Effector memory CD8-positive, alpha-beta T cell (primary cell): ENCODE data around the gene TNFRSF21.
"Not testable (repeated sequence)": the region's sequence is repeated elsewhere in the genome, so short reads cannot be mapped to it uniquely, and the experiment has no call there.

Experiments
- ATAC-seq: fragments of 150-1000 bp; cut with Tn5 transposase; replicated peaks from 2 replicates; pipeline ENCODE4 v1.10.0; 2021; ENCODE audit warnings: mild to moderate bottlenecking, moderate library complexity
- DNase-seq, 3 experiments: peaks; one replicate each; pipeline ENCODE4 v3.0.0; 2021
- H3K27ac Mint-ChIP-seq, 2 donors: one replicate each; pipeline ENCODE4 v1.8.0; 2022; ENCODE audit warnings: mild to moderate bottlenecking in 2 of 2, mixed read lengths in 2 of 2, moderate library complexity in 2 of 2
- H3K27me3 Mint-ChIP-seq, 2 donors: one replicate each; pipeline ENCODE4 v1.8.0; 2022; ENCODE audit warnings: mixed read lengths in 2 of 2
- H3K36me3 Mint-ChIP-seq: one replicate; pipeline ENCODE4 v1.8.0; 2022; ENCODE audit warnings: mild to moderate bottlenecking, moderate library complexity, mixed read lengths; ENCODE audit not compliant: insufficient read depth
- H3K4me1 Mint-ChIP-seq, 2 donors: one replicate each; pipeline ENCODE4 v1.8.0; 2022; ENCODE audit warnings: low read depth in 2 of 2, mixed read lengths in 2 of 2
- H3K4me3 Mint-ChIP-seq, 2 donors: one replicate each; pipeline ENCODE4 v1.8.0; 2022; ENCODE audit warnings: mild to moderate bottlenecking in 2 of 2, mixed read lengths in 2 of 2, moderate library complexity in 2 of 2
- H3K9me3 Mint-ChIP-seq, 2 donors: one replicate each; pipeline ENCODE4 v1.8.0; 2022; ENCODE audit warnings: mixed read lengths in 2 of 2

TNFRSF21 gene

GRCh38 chr6:47315181-47315580 is 5.5 kb upstream of the TNFRSF21 start:
- not testable (repeated sequence) for H3K4me1 Mint-ChIP-seq, H3K36me3 Mint-ChIP-seq, H3K9me3 Mint-ChIP-seq, H3K27ac Mint-ChIP-seq, DNase-seq, ATAC-seq, H3K4me3 Mint-ChIP-seq
- H3K27me3 Mint-ChIP-seq = peaks cover 37 to 68% of the 10 kb centered on the region in 2 donors

GRCh38 chr6:47310131-47310480 is 401 bp upstream of the TNFRSF21 start:
- H3K27ac Mint-ChIP-seq = no peak overlapping the region

GRCh38 chr6:47308552-47309290 is 984 bp downstream of the TNFRSF21 start:
- Mint-ChIP-seq H3K27ac (no peak overlapping the region), H3K4me3 (peak overlapping the region; percentile 60 to 66), H3K4me1 (peaks cover 1 to 8% of the 10 kb centered on the region in 2 donors), H3K9me3 (no peaks in the 10 kb centered on the region), H3K27me3 (peaks cover 58 to 88% of the 10 kb centered on the region in 2 donors), H3K36me3 (no peaks in the 10 kb centered on the region)
- ATAC-seq (no peak), DNase-seq (no peak)

More at GRCh38 chr6:47310131-47310480, 401 bp upstream of the TNFRSF21 start:
- peaks cover 3 to 8% of the 10 kb centered on the region in 2 donors for H3K4me1 Mint-ChIP-seq
- no peaks in the 10 kb centered on the region for H3K9me3 Mint-ChIP-seq
- H3K36me3 Mint-ChIP-seq = no peaks in the 10 kb centered on the region
- ATAC-seq (no peak), DNase-seq (no peak)
- peaks cover 53 to 87% of the 10 kb centered on the region in 2 donors for H3K27me3 Mint-ChIP-seq
- peak overlapping the region; percentile 55 to 66 for H3K4me3 Mint-ChIP-seq

- Mint-ChIP-seq H3K27me3 (peaks cover 57 to 88% of the 10 kb centered on the region in 2 donors), H3K27ac (no peak overlapping the region), H3K4me3 (peak overlapping the region; percentile 60 to 66), H3K9me3 (no peaks in the 10 kb centered on the region), H3K36me3 (no peaks in the 10 kb centered on the region), H3K4me1 (peaks cover 1 to 8% of the 10 kb centered on the region in 2 donors)
- no peak for ATAC-seq
- no peak for DNase-seq
These were observed 1.5 kb downstream of the TNFRSF21 start for GRCh38 chr6:47308198-47308517.

- Mint-ChIP-seq H3K4me3 (no peak overlapping the region), H3K27me3 (peaks cover 56 to 88% of the 10 kb centered on the region in 2 donors), H3K27ac (no peak overlapping the region)
These were observed 2.1 kb downstream of the TNFRSF21 start for GRCh38 chr6:47307362-47308197.

DNA sequence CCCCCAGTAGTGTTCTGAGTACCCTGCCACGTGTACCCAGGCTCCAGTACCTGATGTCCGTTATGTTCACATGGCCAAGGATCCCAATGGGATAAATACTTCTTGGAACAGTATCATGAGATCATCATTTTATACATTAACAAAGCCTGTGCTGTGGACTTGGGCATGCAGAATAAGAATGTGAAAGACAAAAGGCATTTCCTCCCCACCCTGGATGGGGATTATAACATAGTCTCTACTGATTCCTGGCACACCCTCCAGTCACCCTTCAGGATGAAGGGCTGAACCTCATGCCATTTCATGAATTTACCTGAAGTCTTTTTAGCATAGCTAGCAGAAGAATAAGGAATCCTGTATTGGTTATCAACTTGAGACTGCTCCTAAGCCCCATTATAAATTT is 2.8 kb downstream of the TNFRSF21 start:
- Mint-ChIP-seq H3K36me3 (no peaks in the 10 kb centered on the region), H3K4me3 (no peak overlapping the region), H3K9me3 (no peaks in the 10 kb centered on the region)

More at GRCh38 chr6:47307362-47308197, 2.1 kb downstream of the TNFRSF21 start:
- H3K4me1 Mint-ChIP-seq = peaks cover 1 to 8% of the 10 kb centered on the region in 2 donors
- no peaks in the 10 kb centered on the region for H3K9me3 Mint-ChIP-seq
- H3K36me3 Mint-ChIP-seq = no peaks in the 10 kb centered on the region
- no peak for ATAC-seq
- no peak for DNase-seq

GRCh38 chr6:47303861-47304260 is 5.8 kb downstream of the TNFRSF21 start:
- ATAC-seq (no peak), DNase-seq (no peak)
- Mint-ChIP-seq H3K27ac (no peak overlapping the region), H3K4me3 (no peak overlapping the region), H3K9me3 (no peaks in the 10 kb centered on the region), H3K27me3 (peaks cover 43 to 75% of the 10 kb centered on the region in 2 donors), H3K36me3 (no peaks in the 10 kb centered on the region), H3K4me1 (peaks cover 1 to 8% of the 10 kb centered on the region in 2 donors)

More for the DNA sequence above, 2.8 kb downstream of the TNFRSF21 start:
- Mint-ChIP-seq H3K4me1 (peaks cover 1 to 8% of the 10 kb centered on the region in 2 donors), H3K27ac (no peak overlapping the region), H3K27me3 (peaks cover 60 to 90% of the 10 kb centered on the region in 2 donors)
- ATAC-seq = no peak
- DNase-seq = no peak

- ATAC-seq = no peak
- peaks cover 39 to 70% of the 10 kb centered on the region in 2 donors for H3K27me3 Mint-ChIP-seq
These were observed 6.4 kb downstream of the TNFRSF21 start for GRCh38 chr6:47303342-47303741.

DNA sequence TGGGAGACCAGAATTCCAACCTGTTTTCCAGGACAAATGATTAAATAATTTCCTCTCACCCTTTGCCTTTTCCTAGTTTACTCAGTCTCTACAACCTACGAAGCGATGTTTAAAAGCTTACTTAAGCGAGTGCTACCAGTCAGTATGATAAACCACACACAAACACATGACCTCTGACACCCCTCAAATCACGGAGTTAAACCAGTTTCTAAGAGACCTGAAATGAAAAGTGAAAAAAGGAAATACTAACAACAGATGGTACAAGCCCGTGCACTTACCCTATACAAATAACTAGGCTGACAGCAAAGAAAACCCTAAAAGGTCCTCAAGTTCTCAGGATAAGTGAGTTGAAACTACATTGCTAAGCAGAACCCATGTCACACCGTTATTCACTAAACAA is 7.7 kb downstream of the TNFRSF21 start:
- H3K4me1 Mint-ChIP-seq = no peaks in the 10 kb centered on the region
- H3K27ac Mint-ChIP-seq = no peak overlapping the region
- no peak overlapping the region for H3K4me3 Mint-ChIP-seq
- DNase-seq (no peak), ATAC-seq (no peak)
- H3K36me3 Mint-ChIP-seq = no peaks in the 10 kb centered on the region
- H3K27me3 Mint-ChIP-seq = peaks cover 35 to 57% of the 10 kb centered on the region in 2 donors
- no peaks in the 10 kb centered on the region for H3K9me3 Mint-ChIP-seq

More at GRCh38 chr6:47303342-47303741, 6.4 kb downstream of the TNFRSF21 start:
- Mint-ChIP-seq H3K4me1 (peaks cover under 1 to 4% of the 10 kb centered on the region in 2 donors), H3K4me3 (no peak overlapping the region), H3K9me3 (no peaks in the 10 kb centered on the region), H3K27ac (no peak overlapping the region), H3K36me3 (no peaks in the 10 kb centered on the region)
- no peak for DNase-seq

GRCh38 chr6:47301441-47301840 is 8.3 kb downstream of the TNFRSF21 start:
- Mint-ChIP-seq H3K27ac (no peak overlapping the region), H3K9me3 (no peaks in the 10 kb centered on the region), H3K4me1 (no peaks in the 10 kb centered on the region), H3K4me3 (no peak overlapping the region), H3K27me3 (peaks cover 35 to 55% of the 10 kb centered on the region in 2 donors), H3K36me3 (no peaks in the 10 kb centered on the region)
- ATAC-seq (no peak), DNase-seq (no peak)

- Mint-ChIP-seq H3K4me3 (no peak overlapping the region), H3K27ac (no peak overlapping the region), H3K4me1 (no peaks in the 10 kb centered on the region), H3K36me3 (no peaks in the 10 kb centered on the region), H3K27me3 (peaks cover 27 to 47% of the 10 kb centered on the region in 2 donors), H3K9me3 (no peaks in the 10 kb centered on the region)
- no peak for ATAC-seq
- no peak for DNase-seq
These were observed 9.3 kb downstream of the TNFRSF21 start for GRCh38 chr6:47300417-47300816.

- Mint-ChIP-seq H3K4me1 (no peaks in the 10 kb centered on the region), H3K27me3 (peaks cover 31 to 50% of the 10 kb centered on the region in 2 donors), H3K9me3 (no peaks in the 10 kb centered on the region), H3K4me3 (no peak overlapping the region), H3K36me3 (no peaks in the 10 kb centered on the region), H3K27ac (no peak overlapping the region)
- DNase-seq (no peak), ATAC-seq (no peak)
These were observed 9.7 kb downstream of the TNFRSF21 start for GRCh38 chr6:47299965-47300364.

DNA sequence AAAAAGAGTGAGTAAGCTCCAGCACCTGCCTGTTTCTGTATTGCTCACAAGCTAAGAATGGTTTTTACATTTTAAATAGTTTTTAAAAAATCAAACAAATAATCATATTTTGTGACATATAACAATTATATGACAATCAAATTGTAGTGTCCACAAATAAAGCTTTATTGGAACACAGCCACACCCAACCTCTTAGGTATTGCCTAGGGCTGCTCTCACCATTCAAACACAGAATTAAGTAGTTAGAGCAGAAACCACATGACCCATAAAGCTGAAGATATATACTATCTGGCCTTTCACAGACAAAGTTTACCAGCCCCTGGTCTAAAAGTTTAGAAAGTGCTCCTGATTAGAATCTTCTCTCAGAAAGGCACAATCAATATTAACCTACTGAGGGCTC is 11.2 kb downstream of the TNFRSF21 start:
- Mint-ChIP-seq H3K9me3 (no peaks in the 10 kb centered on the region), H3K4me1 (no peaks in the 10 kb centered on the region), H3K36me3 (no peaks in the 10 kb centered on the region), H3K27me3 (peaks cover 26 to 38% of the 10 kb centered on the region in 2 donors), H3K4me3 (no peak overlapping the region), H3K27ac (no peak overlapping the region)
- ATAC-seq (no peak), DNase-seq (no peak)

DNA sequence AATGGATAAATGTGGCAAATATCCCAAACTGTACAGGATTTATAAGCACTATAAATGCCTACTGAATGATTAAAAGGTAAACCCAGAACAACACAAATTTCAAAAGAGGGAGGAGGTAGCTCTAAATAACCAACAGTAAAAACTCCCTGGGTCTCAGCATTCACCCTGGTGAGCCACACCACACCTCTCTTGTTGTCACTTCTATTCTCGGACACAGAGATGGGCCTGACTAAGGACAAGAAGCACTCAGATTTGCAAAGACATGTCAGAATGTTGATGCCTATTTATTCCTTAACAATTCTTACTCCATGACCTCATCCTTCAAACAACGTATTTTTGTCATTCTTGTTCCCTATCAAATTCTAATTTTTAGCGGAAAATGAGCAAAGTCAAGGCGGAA is 14.7 kb downstream of the TNFRSF21 start:
- peaks cover 2 to 10% of the 10 kb centered on the region in 2 donors for H3K9me3 Mint-ChIP-seq
- peaks cover 13 to 24% of the 10 kb centered on the region in 2 donors for H3K27me3 Mint-ChIP-seq
- H3K4me1 Mint-ChIP-seq = no peaks in the 10 kb centered on the region
- H3K36me3 Mint-ChIP-seq = no peaks in the 10 kb centered on the region
- H3K27ac Mint-ChIP-seq = no peak overlapping the region
- no peak overlapping the region for H3K4me3 Mint-ChIP-seq
- ATAC-seq (no peak), DNase-seq (no peak)
